Globus pallidus (tissue), 1 donor: Measurements from ENCODE around the gene DIAPH2.

Experiments used
- DNase-seq: peaks from one replicate; pipeline ENCODE4 v3.0.0-alpha.2; 2015; ENCODE audit warnings: low spot score

The DIAPH2 gene

DNA sequence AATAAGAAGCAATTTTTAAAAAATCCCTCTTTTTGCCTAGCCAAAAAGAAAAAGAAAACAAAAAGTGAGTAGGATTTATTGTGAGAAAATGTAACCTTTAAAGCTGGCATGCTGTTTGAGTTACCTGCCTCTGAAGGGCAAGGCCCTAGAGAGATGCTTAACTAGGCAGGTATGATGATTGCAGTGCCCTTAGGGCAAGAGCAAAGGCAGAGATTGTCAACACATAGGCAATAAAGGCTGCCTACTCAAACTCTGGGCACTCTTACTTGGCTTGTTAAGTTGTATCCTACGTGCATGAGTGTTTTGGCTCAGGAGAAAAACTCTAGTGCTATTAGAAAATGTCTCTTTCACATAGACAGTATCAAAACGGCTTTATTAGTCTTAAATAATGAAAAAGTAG, 505.0 kb downstream of the DIAPH2 start:
- no peak for DNase-seq

DNA sequence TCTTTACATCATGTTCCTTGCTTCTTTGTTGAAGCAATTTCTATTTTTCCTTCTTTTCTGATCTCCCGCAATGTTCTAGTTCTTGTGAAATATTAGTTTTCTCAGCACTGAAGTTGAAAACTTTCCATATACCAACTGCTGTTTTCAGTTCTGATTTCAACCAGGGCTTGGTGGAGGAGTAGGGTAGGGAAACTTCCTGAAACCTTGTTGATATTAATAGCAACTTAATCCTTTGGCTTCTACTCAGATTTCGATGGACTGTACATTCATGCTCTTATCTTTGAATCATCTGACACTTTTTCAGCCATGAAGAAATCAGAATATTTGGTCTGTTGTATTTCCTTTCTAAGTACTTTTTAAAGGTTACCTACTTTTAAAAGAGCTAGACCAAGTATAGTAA, 514.9 kb downstream of the DIAPH2 start:
- DNase-seq, result no peak

DNA sequence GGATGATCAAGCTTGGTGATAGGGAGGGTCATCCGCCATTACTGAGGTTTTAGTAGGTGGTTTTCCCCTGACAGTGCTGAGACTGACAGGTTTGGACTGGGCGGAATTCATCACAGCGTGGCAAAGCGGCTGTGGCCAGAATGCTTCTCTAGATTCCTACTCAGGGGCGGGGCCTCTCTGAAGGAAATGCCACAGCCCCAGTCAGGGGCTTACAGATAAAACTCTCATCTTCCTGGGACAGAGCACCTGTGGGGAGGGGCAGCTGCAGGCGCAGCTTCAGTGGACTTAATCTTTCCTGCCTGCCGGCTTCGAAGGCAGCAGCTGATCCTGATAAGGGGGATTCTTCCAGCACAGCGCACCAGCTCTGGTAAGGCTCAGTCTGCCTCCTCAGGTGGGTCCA, 515.8 kb downstream of the DIAPH2 start:
- no peak for DNase-seq

DNA sequence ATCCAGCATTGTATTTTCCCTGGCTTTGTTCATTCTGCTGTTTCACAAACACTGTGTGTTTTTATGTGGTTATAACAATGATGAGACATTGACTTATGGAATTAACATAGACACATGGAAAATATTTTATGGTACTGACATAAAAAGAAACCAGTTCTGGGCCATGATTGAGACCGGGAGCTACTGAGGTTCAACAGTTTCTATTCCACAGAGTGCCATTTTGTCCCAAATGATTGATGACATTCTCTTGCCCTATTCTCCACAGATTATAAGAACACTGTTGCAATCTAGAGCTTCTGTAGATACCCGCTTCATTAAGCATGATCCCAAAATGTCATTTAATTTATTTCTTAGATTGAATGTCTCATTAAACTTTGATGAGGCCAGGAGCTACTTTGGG, 525.9 kb downstream of the DIAPH2 start:
- no peak for DNase-seq

DNA sequence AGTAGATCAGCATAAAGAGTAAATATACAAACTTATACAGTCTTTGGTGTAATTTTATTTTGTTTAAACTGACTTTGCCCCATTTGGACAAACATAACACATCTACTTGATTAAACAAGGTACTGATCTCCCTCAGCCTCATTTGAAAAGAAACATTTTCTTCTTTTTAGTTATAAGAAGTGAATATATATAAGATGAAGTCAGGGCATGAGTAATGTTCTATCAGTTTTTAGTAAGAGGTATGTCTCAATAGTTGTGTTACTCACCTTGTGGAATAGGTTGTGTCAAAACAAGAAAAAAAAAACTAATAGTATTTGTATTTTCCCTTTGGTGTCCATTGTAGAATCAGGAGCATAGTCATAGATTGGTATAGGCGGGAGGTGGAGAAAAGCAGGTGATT, 526.4 kb downstream of the DIAPH2 start:
- DNase-seq, result no peak

DNA sequence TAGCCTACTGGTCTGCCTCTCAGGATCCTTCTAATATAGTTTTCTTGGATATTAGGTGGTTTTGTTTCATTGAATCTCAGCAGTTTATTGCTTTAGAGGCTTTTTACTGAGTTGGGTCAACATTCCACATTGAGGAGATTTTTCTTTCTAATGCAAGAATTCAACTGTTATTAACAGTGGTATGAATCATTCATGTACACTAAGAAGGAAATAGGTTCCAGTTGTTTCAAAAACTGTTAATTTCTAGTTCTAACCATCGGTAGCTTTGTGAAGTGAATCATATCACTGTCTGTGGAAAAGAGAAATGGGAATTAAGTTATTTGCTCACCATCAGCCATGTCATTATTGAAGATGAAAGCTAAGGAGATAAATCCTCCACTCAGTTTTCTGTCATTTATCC, 530.5 kb downstream of the DIAPH2 start:
- no peak for DNase-seq

DNA sequence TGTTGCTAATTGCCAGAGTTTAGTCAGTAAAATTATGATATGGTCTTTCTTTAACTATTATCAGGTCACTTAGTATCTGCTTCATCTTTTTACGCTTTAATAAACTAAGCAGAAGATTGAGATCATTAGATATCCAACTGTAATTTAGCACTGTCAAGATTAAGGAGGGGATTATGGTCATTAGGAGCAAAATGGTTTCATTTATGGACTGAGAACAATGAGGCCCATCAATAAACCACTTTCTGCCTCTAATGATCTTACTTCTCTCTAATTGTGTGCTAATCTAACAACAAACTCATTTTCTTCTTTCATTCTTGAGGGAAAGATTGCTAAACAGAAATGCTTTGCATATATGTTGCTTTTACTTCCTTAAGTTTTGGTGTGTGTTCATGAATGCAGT, 539.5 kb downstream of the DIAPH2 start:
- no peak for DNase-seq

DNA sequence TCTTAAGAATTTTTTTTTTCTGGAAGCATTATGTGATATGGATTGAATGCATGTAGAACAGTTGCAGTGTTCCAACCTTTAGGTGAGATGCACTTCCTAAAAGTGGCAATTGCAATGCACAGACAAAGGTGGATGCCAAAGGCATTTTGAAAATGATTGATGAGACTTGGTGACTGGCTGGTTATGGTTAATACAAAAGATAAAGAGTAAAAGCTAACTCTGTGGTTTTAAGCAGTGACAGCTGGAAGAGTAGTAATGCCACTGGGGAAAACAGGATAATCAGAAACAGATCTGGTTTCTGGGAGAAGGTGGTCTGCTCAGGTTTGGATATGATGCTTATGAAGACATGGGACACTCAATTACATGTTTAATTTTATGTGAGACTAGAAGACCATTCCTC, 544.7 kb downstream of the DIAPH2 start:
- DNase-seq, result no peak

DNA sequence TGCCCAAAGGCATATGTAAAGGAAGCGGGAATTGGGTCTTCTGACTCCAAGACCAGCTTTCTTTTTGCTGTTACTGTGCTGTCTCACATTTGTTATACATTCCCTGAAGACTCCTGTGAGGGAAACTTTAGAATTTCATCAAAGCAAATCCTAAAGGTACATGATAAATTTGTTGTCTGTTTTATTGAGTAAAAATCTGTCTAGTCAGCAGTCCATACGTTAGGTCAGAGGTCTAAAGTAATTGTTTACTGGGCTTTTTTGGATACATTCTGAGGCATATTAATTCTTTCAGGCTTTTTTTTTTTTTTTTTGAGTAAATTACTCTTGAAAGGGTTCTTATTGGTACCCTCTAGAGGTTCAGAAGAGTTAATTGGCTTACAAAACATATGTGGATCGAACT, 546.3 kb downstream of the DIAPH2 start:
- DNase-seq, result no peak

DNA sequence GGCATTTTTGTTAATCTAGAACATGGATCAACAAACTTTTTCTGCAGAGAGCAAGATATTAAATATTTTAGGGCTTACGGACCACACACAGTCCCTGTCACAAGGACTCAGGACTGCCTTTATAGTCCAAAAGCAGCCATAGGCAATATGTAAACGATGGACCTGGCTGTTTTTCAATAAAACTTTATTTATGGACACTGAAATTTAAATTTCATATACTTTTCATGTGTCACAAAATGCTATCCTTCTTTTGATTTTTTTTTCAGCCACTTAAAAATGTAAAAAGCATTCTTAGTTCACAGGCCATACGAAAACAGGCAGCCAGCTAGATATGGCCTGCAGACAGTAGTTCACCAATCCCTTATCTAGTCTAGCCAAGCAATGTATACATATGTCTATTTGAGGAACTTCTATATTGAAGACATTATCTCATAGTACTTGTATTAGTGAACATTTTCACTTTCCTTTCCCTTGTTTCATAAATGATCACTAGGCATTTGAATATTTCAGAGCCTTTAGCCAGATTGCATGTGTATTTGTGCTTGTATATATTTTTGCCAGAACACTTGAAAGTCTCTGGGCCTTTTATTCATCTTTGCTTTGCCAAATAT, 549.9 kb downstream of the DIAPH2 start:
- DNase-seq, result no peak

DNA sequence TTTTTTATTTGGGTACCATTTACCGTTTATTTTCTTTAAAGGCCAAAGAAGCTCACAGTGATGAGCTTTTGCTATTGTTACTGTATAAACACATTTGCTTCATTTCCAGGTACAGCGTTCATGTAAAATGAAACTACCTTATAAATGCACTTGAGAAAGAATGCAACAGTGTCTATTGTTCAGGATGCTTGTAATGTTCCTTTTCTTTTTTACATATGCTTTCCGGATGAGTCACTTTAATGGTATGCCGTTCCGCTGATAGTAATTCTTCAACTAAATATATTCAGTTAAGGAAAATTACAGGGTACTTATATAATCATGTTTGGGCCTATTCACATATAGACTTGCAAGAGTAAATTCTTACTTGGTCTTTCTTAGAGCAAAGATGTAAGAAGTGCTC, 554.0 kb downstream of the DIAPH2 start:
- no peak for DNase-seq

DNA sequence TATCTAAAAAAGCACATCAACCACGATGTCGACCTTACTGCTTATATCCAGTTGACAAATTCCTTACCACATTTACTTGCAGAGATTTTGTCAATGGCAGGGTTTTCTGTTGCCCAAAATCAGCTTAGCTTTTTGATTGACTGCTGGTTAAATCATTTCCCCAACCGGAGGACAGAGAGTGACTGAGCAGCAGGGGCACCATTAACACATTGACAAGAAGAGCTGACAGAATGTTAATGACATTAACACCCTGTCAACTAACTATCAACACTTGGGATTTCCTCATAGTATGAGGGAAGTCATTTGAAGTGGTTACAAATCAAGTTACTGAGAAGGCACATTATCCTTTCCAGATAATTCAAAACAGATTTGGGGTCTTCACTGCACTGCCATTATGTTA, 567.5 kb downstream of the DIAPH2 start:
- no peak for DNase-seq

DNA sequence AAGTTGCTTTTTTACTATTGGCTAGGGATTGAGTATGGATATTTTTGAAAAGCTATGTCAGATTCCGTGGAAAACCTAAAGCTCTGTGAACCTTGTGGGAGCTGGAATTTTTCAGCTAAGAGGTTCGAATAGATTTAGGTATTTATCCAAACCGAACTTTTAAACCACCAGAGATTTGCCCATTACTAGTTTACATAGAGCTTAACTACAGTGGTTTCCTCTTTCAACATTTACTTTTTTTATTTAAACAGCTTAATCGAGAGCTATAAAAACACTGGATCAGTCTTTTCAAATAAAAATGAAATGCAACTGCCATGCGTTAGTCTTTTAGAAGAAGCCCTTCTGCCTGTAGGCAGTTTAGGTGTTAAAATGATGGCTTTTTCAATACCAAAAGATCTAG, 576.0 kb downstream of the DIAPH2 start:
- DNase-seq, result no peak

DNA sequence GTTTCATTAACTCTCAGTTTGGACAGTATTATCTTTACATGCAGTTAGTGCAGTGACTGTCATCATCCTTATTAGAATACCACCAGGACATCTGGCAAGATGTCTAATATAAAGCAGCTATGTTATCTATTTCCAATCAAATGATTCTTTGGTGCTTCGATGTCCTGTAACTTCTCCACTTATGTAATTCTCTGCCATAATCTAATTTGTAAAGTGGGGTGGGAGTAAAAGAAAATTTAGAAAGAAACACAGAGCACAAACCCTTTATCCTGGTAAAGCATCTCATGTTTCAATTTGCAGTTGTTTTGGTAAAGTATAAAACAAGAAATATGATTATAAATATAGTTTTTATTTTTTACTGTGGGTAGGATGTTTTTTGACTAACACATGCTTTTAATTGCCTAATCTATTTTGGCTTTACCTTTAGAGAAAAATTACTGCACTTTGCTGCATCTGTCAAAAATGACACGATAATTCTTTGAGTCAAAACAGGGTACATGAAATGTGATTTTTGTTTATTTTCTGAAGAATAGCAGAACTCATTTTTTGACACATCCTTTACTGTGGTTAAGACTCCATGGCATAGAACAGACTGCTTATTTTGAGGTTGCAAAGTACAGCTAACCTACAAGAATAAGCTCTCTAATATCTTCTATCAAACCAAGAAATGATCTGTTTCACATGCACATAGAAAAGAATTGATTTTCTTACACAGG, 581.9 kb downstream of the DIAPH2 start:
- DNase-seq, result no peak

DNA sequence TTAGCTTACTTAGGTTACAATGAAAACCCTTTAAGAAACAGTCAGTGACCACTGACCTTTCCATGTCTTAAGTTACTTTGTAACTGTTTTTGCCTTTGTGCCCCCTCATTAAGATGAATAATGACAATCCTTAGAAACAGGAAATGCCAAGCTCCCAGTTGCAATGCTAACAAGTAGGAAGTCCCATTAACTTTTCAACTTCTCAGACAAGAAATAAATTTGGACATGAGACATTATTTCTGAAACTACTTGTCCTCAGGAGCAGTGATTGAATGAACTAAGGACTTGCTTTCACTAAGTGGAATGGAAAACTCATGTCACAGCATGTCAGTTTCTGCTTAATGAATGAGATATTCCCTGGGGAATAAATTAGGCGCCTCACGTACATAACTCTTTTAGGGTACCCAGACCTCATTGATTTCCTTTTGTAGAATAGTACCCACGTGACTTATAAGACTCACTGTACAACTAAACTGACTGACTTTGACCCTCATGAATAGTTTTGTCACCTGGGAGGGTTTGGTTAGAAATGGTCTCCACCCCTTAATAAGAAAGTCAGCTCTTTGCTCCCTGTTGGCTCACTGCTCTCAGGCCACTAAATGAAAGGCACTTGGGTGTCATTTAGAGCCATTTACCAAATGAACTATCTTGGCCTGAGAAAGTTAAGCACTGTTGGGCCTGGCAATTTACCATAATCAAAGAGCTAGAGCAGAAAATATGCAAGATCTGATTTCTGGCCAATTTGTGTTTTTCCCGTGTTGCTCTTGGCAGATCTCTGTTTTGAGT, 582.9 kb downstream of the DIAPH2 start:
- DNase-seq, result no peak

DNA sequence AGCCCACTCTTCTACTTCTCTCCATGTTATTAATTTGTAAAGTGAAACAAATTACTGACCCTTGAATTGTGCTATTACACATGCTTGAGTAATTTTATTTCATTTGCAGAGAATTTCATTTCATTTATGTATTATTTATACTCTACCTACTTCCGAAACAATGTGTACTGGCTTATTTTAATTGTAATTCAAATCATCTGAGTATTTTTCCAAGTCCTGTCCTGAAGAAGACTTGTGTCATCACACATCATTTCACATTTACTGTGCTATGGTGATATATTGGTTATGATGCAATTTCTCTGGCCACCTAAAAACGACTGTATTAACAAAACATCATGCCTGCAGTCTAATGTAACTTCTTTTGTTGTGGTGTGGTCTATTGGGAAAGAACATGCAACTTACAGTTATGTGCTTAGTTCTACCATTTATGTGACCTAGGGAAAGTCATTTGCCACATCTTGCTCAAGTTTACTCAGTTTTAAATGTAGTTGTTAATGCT, 583.6 kb downstream of the DIAPH2 start:
- DNase-seq, result no peak

DNA sequence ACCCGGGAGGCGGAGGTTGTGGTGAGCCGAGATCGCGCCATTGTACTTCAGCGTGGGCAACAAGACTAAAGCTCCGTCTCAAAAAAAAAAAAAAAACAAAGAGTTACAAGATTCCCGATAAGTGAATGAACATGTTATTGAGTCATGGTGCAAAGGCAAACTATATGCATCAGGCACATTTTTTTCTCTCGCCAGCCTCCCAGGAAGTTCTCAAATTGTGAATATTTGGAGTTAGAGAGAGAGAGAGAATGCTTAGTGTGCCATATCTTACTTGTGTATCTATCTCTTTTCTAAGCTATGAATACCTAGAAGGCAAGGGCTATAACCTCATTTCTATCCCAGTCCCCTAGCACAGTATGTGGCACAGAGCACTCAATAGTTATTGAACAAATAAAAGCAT, 599.9 kb downstream of the DIAPH2 start:
- DNase-seq, result no peak

DNA sequence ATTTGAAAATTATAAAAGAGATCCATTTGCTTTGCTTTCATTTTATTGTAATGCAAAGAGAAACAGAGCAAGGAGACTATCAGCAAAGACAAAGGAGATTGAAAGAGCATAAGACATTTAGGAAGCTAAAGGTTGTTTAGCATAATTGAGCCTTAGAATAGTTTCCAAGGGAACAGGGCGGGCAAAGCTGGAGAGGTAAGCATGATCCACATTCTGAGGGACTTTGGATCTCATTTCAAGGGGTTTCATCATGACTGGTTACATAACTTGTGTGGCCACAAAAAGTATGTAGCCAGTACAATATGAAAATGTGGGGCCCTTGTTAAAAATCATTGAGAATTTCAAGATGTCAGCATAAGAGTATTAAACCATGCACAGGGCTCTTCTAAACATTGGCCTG, 605.6 kb downstream of the DIAPH2 start:
- no peak for DNase-seq

DNA sequence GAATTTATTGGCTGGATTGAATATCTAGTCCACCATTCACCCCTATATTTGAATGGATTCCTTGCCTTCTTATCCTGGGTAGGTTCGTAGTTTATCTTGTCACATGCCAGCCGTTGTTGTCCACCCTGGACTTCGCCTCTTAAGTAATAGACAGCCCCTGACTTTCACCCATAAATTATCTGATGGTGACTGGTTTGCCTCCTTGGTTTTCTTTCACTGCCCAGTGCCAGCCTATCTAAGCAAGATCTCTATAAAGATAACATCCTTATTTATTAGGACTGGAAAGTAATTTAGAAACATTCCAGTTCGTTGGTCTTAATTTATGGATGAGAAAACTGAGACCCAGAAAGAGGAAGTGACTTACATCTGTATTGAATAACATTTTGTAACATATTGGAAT, 609.4 kb downstream of the DIAPH2 start:
- no peak for DNase-seq

DNA sequence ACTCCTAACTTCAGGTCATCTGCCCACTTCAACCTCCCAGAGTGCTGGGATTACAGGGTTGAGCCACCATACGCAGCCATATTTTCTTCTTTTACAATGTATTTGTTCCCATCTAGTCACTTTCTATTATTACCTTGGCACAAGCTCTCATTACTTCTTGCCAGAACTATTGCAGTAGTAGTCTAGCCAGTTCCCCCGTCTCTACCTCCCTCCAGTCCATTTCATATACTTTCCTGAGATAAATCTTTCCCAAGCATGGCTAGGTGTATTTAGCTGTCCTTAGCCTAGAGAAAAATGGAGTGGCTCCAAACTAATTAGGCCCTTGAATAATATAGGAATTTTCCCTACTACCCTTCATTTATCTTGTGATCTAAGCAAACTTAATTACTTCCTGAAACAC, 611.3 kb downstream of the DIAPH2 start:
- DNase-seq, result no peak

DNA sequence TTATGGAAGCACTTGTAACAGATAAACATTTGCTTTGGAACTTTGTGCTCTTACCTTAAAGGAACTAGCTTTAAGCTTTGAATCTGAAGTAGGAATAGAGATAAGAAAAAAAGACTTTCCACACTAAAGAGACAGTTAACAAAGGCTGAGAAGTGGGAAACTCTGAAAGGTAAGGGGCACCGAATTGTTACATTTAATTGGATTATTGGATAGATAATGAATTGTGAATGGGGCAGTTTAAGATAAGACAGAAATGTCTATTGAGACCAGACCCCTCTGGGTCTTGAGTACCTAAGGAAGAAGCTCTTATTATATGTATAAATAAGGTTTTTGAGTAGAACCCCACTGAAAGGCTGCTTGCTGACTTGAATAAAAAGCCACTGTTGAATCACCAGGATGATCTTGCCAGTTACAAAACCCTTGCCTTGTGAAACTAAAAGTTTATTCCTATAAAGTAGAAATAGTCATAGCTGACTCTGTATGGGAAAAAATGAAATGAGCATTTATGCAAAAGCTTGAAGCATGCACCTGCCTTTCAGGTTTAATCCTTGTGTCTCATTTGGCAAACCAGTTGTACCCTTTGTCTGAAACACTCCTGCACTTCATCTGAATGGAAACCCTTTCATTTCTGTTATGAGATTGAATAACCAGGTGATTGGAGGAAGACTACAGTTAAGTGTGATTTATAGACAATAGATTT, 622.3 kb downstream of the DIAPH2 start:
- no peak for DNase-seq

DNA sequence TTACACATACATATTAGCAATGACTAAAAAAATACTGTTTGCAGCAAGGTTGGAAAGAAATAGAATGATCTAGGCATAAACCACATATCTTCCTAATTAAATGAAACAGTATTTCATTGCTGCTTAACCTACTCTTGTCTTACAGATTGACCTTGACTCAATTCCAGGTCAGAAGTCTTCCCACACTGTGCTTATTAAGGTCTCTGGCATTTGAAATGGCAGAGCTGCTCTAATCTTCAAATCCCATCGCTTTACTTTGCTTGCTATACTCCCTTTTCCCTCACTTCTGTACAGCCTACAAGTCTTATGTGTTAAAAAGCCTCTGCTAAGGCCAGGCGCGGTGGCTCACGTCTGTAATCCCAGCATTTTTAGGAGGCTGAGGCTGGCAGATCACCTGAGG, 623.5 kb downstream of the DIAPH2 start:
- DNase-seq, result no peak
